ENCODE data around the gene FGF12.

FGF12 gene

GRCh38 chr3:192675958-192676649 lies 51.2 kb downstream of the FGF12 start:
- DNase-seq: no peak

GRCh38 chr3:192655628-192656027 lies 71.7 kb downstream of the FGF12 start:
- no peak for DNase-seq

- DNase-seq: no peak
Observed at GRCh38 chr3:192655040-192655439, 72.3 kb downstream of the FGF12 start.

GRCh38 chr3:192653862-192654261 lies 73.5 kb downstream of the FGF12 start:
- DNase-seq: no peak

GRCh38 chr3:192652727-192653126 lies 74.6 kb downstream of the FGF12 start:
- DNase-seq: no peak

- no peak for DNase-seq
Observed at GRCh38 chr3:192651836-192652512, 75.4 kb downstream of the FGF12 start.

GRCh38 chr3:192645437-192645836 lies 81.9 kb downstream of the FGF12 start:
- DNase-seq: no peak

GRCh38 chr3:192642651-192643050 lies 84.7 kb downstream of the FGF12 start:
- no peak for DNase-seq

- no peak for DNase-seq
Observed at GRCh38 chr3:192641919-192642318, 85.4 kb downstream of the FGF12 start.

- no peak for DNase-seq
Observed at GRCh38 chr3:192639987-192640386, 87.4 kb downstream of the FGF12 start.

- DNase-seq: no peak
Observed at GRCh38 chr3:192637803-192638202, 89.5 kb downstream of the FGF12 start.

GRCh38 chr3:192636517-192637444 lies 90.6 kb downstream of the FGF12 start:
- no peak for DNase-seq

- no peak for DNase-seq
Observed at GRCh38 chr3:192629429-192629828, 97.9 kb downstream of the FGF12 start.

GRCh38 chr3:192621909-192622308 lies 105.4 kb downstream of the FGF12 start:
- DNase-seq: no peak

GRCh38 chr3:192620275-192620674 lies 107.1 kb downstream of the FGF12 start:
- DNase-seq: no peak

- no peak for DNase-seq
Observed at GRCh38 chr3:192611411-192611810, 115.9 kb downstream of the FGF12 start.

- no peak for DNase-seq
Observed at GRCh38 chr3:192608726-192609600, 118.4 kb downstream of the FGF12 start.

- DNase-seq: no peak
Observed at GRCh38 chr3:192607798-192608197, 119.5 kb downstream of the FGF12 start.

- no peak for DNase-seq
Observed at GRCh38 chr3:192597913-192598312, 129.4 kb downstream of the FGF12 start.

GRCh38 chr3:192597506-192597905 lies 129.8 kb downstream of the FGF12 start:
- DNase-seq: no peak

GRCh38 chr3:192578729-192579128 lies 148.6 kb downstream of the FGF12 start:
- no peak for DNase-seq

- no peak for DNase-seq
Observed at GRCh38 chr3:192577811-192578210, 149.5 kb downstream of the FGF12 start.

- no peak for DNase-seq
Observed at GRCh38 chr3:192577271-192577670, 150.1 kb downstream of the FGF12 start.
